ENCODE results near the gene ADCY5. TPM values are rescaled to one million over a fixed set of nuclear protein-coding genes. Genes with fewer than 3 reads are reported as not detected.
"Not testable (repeated sequence)": the region's sequence is repeated elsewhere in the genome, so short reads cannot be mapped to it uniquely, and the experiment has no call there.

ADCY5 gene
- polyA plus RNA-seq = 1 to 10 TPM in 3 of 4 donors, under 1 TPM in 1; 0.67 to 6.9 (median 5.0) TPM
- long read RNA-seq, donor 1 = 0 reads
- long read RNA-seq, donor 2 = 0 reads
- long read RNA-seq, donor 3, full-length matches to known transcripts = 1 of 1 reads
- long read RNA-seq, donor 3, partial matches to known transcripts = 0 of 1 reads
- long read RNA-seq, donor 3, other reads (novel, unspliced or antisense) = 0 of 1 reads
- long read RNA-seq, donor 4 = 0 reads
- long read RNA-seq, donor 5 = 0 reads
- long read RNA-seq, donor 6 = 0 reads
- long read RNA-seq, donor 7 = 0 reads
- long read RNA-seq, donor 8 = 0 reads
- long read RNA-seq, donor 9 = 0 reads
- long read RNA-seq, donor 10 = 0 reads

- Histone ChIP-seq H3K27me3 (ENCODE audit: control insufficient read depth in 3 of 3, insufficient read depth in 3 of 3, low read length in 3 of 3) (peaks cover 14 to 26% (median 16%) of the 10 kb centered on the region in 3 donors), H3K9me3 (ENCODE audit: control insufficient read depth in 2 of 2, insufficient read depth in 1 of 2, low read depth in 1 of 2, low read length in 1 of 2) (no peaks in the 10 kb centered on the region), H3K36me3 (ENCODE audit: control insufficient read depth in 3 of 3, insufficient read depth in 2 of 3, low read depth in 1 of 3, low read length in 3 of 3) (peaks cover 0 to 3% (median 0%) of the 10 kb centered on the region in 3 donors), H3K27ac (ENCODE audit: low read depth in 1 of 3, low read length in 2 of 3) (peak within 1 kb of the TSS in 2 of 3 donors; percentile 22 to 66), H3K4me3 (ENCODE audit: low read depth in 1 of 3, low read length in 3 of 3) (peak within 1 kb of the TSS; percentile 38 to 57 (median 55)), H3K4me1 (ENCODE audit: control insufficient read depth in 3 of 3, insufficient read depth in 2 of 3, low read depth in 1 of 3, low read length in 2 of 3) (peaks cover 0 to 23% (median 0%) of the 10 kb centered on the region in 3 donors)
- 2 to 5% (median 2%) methylated on average over 38 to 67 of the region's 67 CpGs for WGBS, 3 donors
- FAIRE-seq = no peak
- peak; percentile 20 to 70 for DNase-seq
Measured at GRCh38 chr3:123448536-123449101, at the start of gene ADCY5. Gene ADCY5 (minus strand): TSS chr3:123449090. CDS start chr3:123448545, 545 bp downstream.

- DNase-seq (no peak), FAIRE-seq (no peak)
- WGBS, 3 donors = 79 to 82% (median 80%) methylated on average over 4 of the region's 4 CpGs
- Histone ChIP-seq H3K9me3 (ENCODE audit: control insufficient read depth in 2 of 2, insufficient read depth in 1 of 2, low read depth in 1 of 2, low read length in 1 of 2) (no peaks in the 10 kb centered on the region), H3K36me3 (ENCODE audit: control insufficient read depth in 3 of 3, insufficient read depth in 2 of 3, low read depth in 1 of 3, low read length in 3 of 3) (peaks cover 0 to 38% (median 27%) of the 10 kb centered on the region in 3 donors), H3K4me3 (ENCODE audit: low read depth in 1 of 3, low read length in 3 of 3) (no peak overlapping the region), H3K27me3 (ENCODE audit: control insufficient read depth in 3 of 3, insufficient read depth in 3 of 3, low read length in 3 of 3) (no peaks in the 10 kb centered on the region), H3K4me1 (ENCODE audit: control insufficient read depth in 3 of 3, insufficient read depth in 2 of 3, low read depth in 1 of 3, low read length in 2 of 3) (no peaks in the 10 kb centered on the region), H3K27ac (ENCODE audit: low read depth in 1 of 3, low read length in 2 of 3) (no peak overlapping the region)
Measured at GRCh38 chr3:123493912-123494311, 45.0 kb upstream of the ADCY5 start.

GRCh38 chr3:123491966-123492587 lies 43.2 kb upstream of the ADCY5 start:
- no peak overlapping the region for H3K4me3 ChIP-seq (ENCODE audit: low read depth in 1 of 3, low read length in 3 of 3)
- FAIRE-seq = no peak

GRCh38 chr3:123489400-123490004 lies 40.6 kb upstream of the ADCY5 start:
- DNase-seq (peak; percentile 54 to 72), FAIRE-seq (no peak)
- no peak overlapping the region for H3K27ac ChIP-seq (ENCODE audit: low read depth in 1 of 3, low read length in 2 of 3)
- peaks cover 0 to 13% (median 8%) of the 10 kb centered on the region in 3 donors for H3K36me3 ChIP-seq (ENCODE audit: control insufficient read depth in 3 of 3, insufficient read depth in 2 of 3, low read depth in 1 of 3, low read length in 3 of 3)
- no peak overlapping the region for H3K4me3 ChIP-seq (ENCODE audit: low read depth in 1 of 3, low read length in 3 of 3)
- H3K27me3 ChIP-seq (ENCODE audit: control insufficient read depth in 3 of 3, insufficient read depth in 3 of 3, low read length in 3 of 3) = no peaks in the 10 kb centered on the region
- no peaks in the 10 kb centered on the region for H3K4me1 ChIP-seq (ENCODE audit: control insufficient read depth in 3 of 3, insufficient read depth in 2 of 3, low read depth in 1 of 3, low read length in 2 of 3)
- H3K9me3 ChIP-seq (ENCODE audit: control insufficient read depth in 2 of 2, insufficient read depth in 1 of 2, low read depth in 1 of 2, low read length in 1 of 2) = no peaks in the 10 kb centered on the region
- WGBS, 3 donors = 9 to 14% (median 10%) methylated on average over 8 of the region's 8 CpGs

More at GRCh38 chr3:123491966-123492587, 43.2 kb upstream of the ADCY5 start:
- Histone ChIP-seq H3K4me1 (ENCODE audit: control insufficient read depth in 3 of 3, insufficient read depth in 2 of 3, low read depth in 1 of 3, low read length in 2 of 3) (no peaks in the 10 kb centered on the region), H3K9me3 (ENCODE audit: control insufficient read depth in 2 of 2, insufficient read depth in 1 of 2, low read depth in 1 of 2, low read length in 1 of 2) (no peaks in the 10 kb centered on the region), H3K27ac (ENCODE audit: low read depth in 1 of 3, low read length in 2 of 3) (no peak overlapping the region), H3K27me3 (ENCODE audit: control insufficient read depth in 3 of 3, insufficient read depth in 3 of 3, low read length in 3 of 3) (no peaks in the 10 kb centered on the region), H3K36me3 (ENCODE audit: control insufficient read depth in 3 of 3, insufficient read depth in 2 of 3, low read depth in 1 of 3, low read length in 3 of 3) (peaks cover 0 to 20% (median 16%) of the 10 kb centered on the region in 3 donors)
- DNase-seq = no peak
- WGBS, 3 donors = 83 to 89% (median 88%) methylated on average over 4 of the region's 4 CpGs

- DNase-seq = no peak
- H3K27me3 ChIP-seq (ENCODE audit: control insufficient read depth in 3 of 3, insufficient read depth in 3 of 3, low read length in 3 of 3) = no peaks in the 10 kb centered on the region
- WGBS, 3 donors = 80 to 91% (median 81%) methylated on average over 5 of the region's 5 CpGs
- H3K27ac ChIP-seq (ENCODE audit: low read depth in 1 of 3, low read length in 2 of 3) = no peak overlapping the region
- no peak overlapping the region for H3K4me3 ChIP-seq (ENCODE audit: low read depth in 1 of 3, low read length in 3 of 3)
- H3K4me1 ChIP-seq (ENCODE audit: control insufficient read depth in 3 of 3, insufficient read depth in 2 of 3, low read depth in 1 of 3, low read length in 2 of 3) = no peaks in the 10 kb centered on the region
- H3K9me3 ChIP-seq (ENCODE audit: control insufficient read depth in 2 of 2, insufficient read depth in 1 of 2, low read depth in 1 of 2, low read length in 1 of 2) = no peaks in the 10 kb centered on the region
- no peak for FAIRE-seq
- H3K36me3 ChIP-seq (ENCODE audit: control insufficient read depth in 3 of 3, insufficient read depth in 2 of 3, low read depth in 1 of 3, low read length in 3 of 3) = peaks cover 0 to 8% (median 7%) of the 10 kb centered on the region in 3 donors
Measured at GRCh38 chr3:123488645-123489347, 39.9 kb upstream of the ADCY5 start.

GRCh38 chr3:123487063-123487462 lies 38.2 kb upstream of the ADCY5 start:
- not testable (repeated sequence) for DNase-seq; H3K36me3 ChIP-seq (ENCODE audit: control insufficient read depth in 3 of 3, insufficient read depth in 2 of 3, low read depth in 1 of 3, low read length in 3 of 3); H3K27ac ChIP-seq (ENCODE audit: low read depth in 1 of 3, low read length in 2 of 3); H3K4me1 ChIP-seq (ENCODE audit: control insufficient read depth in 3 of 3, insufficient read depth in 2 of 3, low read depth in 1 of 3, low read length in 2 of 3); H3K4me3 ChIP-seq (ENCODE audit: low read depth in 1 of 3, low read length in 3 of 3); H3K27me3 ChIP-seq (ENCODE audit: control insufficient read depth in 3 of 3, insufficient read depth in 3 of 3, low read length in 3 of 3); FAIRE-seq; H3K9me3 ChIP-seq (ENCODE audit: control insufficient read depth in 2 of 2, insufficient read depth in 1 of 2, low read depth in 1 of 2, low read length in 1 of 2)
- WGBS, 3 donors = 77 to 83% (median 81%) methylated on average over 8 of the region's 8 CpGs

GRCh38 chr3:123486460-123486859 lies 37.6 kb upstream of the ADCY5 start:
- H3K27me3 ChIP-seq (ENCODE audit: control insufficient read depth in 3 of 3, insufficient read depth in 3 of 3, low read length in 3 of 3) = no peaks in the 10 kb centered on the region
- no peak for FAIRE-seq
- H3K4me1 ChIP-seq (ENCODE audit: control insufficient read depth in 3 of 3, insufficient read depth in 2 of 3, low read depth in 1 of 3, low read length in 2 of 3) = no peaks in the 10 kb centered on the region
- no peak overlapping the region for H3K4me3 ChIP-seq (ENCODE audit: low read depth in 1 of 3, low read length in 3 of 3)
- DNase-seq = no peak
- H3K36me3 ChIP-seq (ENCODE audit: control insufficient read depth in 3 of 3, insufficient read depth in 2 of 3, low read depth in 1 of 3, low read length in 3 of 3) = peaks cover 0 to 5% (median 4%) of the 10 kb centered on the region in 3 donors
- H3K27ac ChIP-seq (ENCODE audit: low read depth in 1 of 3, low read length in 2 of 3) = no peak overlapping the region
- H3K9me3 ChIP-seq (ENCODE audit: control insufficient read depth in 2 of 2, insufficient read depth in 1 of 2, low read depth in 1 of 2, low read length in 1 of 2) = no peaks in the 10 kb centered on the region
- WGBS, 3 donors = 87 to 92% (median 90%) methylated on average over 7 of the region's 7 CpGs

GRCh38 chr3:123485551-123485950 lies 36.7 kb upstream of the ADCY5 start:
- Histone ChIP-seq H3K27ac (ENCODE audit: low read depth in 1 of 3, low read length in 2 of 3) (no peak overlapping the region), H3K4me1 (ENCODE audit: control insufficient read depth in 3 of 3, insufficient read depth in 2 of 3, low read depth in 1 of 3, low read length in 2 of 3) (no peaks in the 10 kb centered on the region), H3K9me3 (ENCODE audit: control insufficient read depth in 2 of 2, insufficient read depth in 1 of 2, low read depth in 1 of 2, low read length in 1 of 2) (no peaks in the 10 kb centered on the region), H3K27me3 (ENCODE audit: control insufficient read depth in 3 of 3, insufficient read depth in 3 of 3, low read length in 3 of 3) (no peaks in the 10 kb centered on the region), H3K36me3 (ENCODE audit: control insufficient read depth in 3 of 3, insufficient read depth in 2 of 3, low read depth in 1 of 3, low read length in 3 of 3) (peaks cover 0 to 3% (median 2%) of the 10 kb centered on the region in 3 donors), H3K4me3 (ENCODE audit: low read depth in 1 of 3, low read length in 3 of 3) (no peak overlapping the region)
- 78 to 92% (median 91%) methylated on average over 4 of the region's 4 CpGs for WGBS, 3 donors
- FAIRE-seq (no peak), DNase-seq (no peak)

Data from small intestine (tissue), 16 donors.